Activated CD4-positive, alpha-beta T cell treated with anti-CD3 and anti-CD28 coated beads, Interleukin-2, amount 50 U/mL, for 24 hours (primary cell): Measurements from ENCODE around the gene CCDC7.

ENCODE experiments used
- DNase-seq, 2 donors: peaks; one replicate each; pipeline ENCODE4 v3.0.0-alpha.2; 2020; ENCODE audit warnings: low read depth in 1 of 2, low spot score in 1 of 2

CCDC7 gene

GRCh38 chr10:32923849-32924248 is 477.9 kb downstream of the CCDC7 start:
- no peak for DNase-seq
